Right cardiac atrium (tissue), 5 donors: ENCODE measurements around the gene CCNT2. TPM values are rescaled to one million over a fixed set of nuclear protein-coding genes. Genes with fewer than 3 reads are reported as not detected.

Experiments
- ATAC-seq, 2 donors: fragments of 200-7000 bp; cut with Tn5 transposase; one replicate each; pipeline versions ENCODE4 v1.8.0 to v1.9.1; 2020; ENCODE audit warnings: moderate library complexity in 2 of 2, mild to moderate bottlenecking in 1 of 2
- DNase-seq, 3 donors: peaks; one replicate each; pipeline ENCODE4 v3.0.0-alpha.2; 2020
- H3K27ac ChIP-seq: one replicate; pipeline ENCODE4 v1.5.1; 2013; ENCODE audit warnings: mild to moderate bottlenecking, low read length, control low read depth, moderate library complexity
- H3K27me3 ChIP-seq: one replicate; pipeline ENCODE4 v1.6.1; 2013; ENCODE audit not compliant: control insufficient read depth, insufficient read depth
- H3K4me1 ChIP-seq: one replicate; pipeline ENCODE4 v1.6.1; 2013; ENCODE audit warnings: low read length; ENCODE audit not compliant: control insufficient read depth, insufficient read depth
- H3K4me3 ChIP-seq: one replicate; pipeline ENCODE4 v1.5.1; 2013; ENCODE audit warnings: low read length, control low read depth
- H3K9me3 ChIP-seq: one replicate; pipeline ENCODE4 v1.6.1; 2013; ENCODE audit warnings: low read length; ENCODE audit not compliant: control insufficient read depth
- WGBS: extraction: QIAGEN DNeasy Blood & Tissue Kit; methylation state at CpG from one replicate; pipeline ENCODE4 v1.1.7; 2013; 5-methylcytosine and 5-hydroxymethylcytosine counted together
- intact Hi-C, 4 donors: fragments of 100-400 bp; cut with DNase I; formaldehyde crosslinking; loops; one replicate each; pipeline versions ENCODE4 v1.11.0 to v1.14.0; 2022 to 2023
- long read RNA-seq, 4 donors: library from polyadenylated mRNA; unstranded; transcript quantifications; one replicate each; pipeline ENCODE4 v2.0.0, GENCODE V29; 2020 to 2021
- polyA plus RNA-seq: library from polyadenylated mRNA; stranded (reverse); fragments of 200-250 nt; gene quantifications from one replicate; pipeline ENCODE4 v1.2.3, GENCODE V29; 2013
- total RNA-seq, 4 donors: library from RNA; stranded (reverse); fragmentation: NEBNext Ultra II Directional; extraction: Animal tissue kit (Norgen Biotek cat#: 25700); gene quantifications; one replicate each; pipeline ENCODE4 v1.2.1, GENCODE V29; 2021
- donor health status: healthy with polysubstance abuse.
- donor health status: DM: no; HTN: yes; CAD: no.
- donor health status: DM: no; HTN: no; CAD: no.
- donor health status: DM: no; HTN: yes; CAD: no; lungs with severe emphysema.
- donor health status: DM: yes; HTN: yes; CAD: no.

CCNT2 gene
- total RNA-seq (10 to 100 TPM; 21.8 to 23.9 (median 22.6) TPM), polyA plus RNA-seq (9.0 TPM)
- long read RNA-seq, donor 1, full-length matches to known transcripts, result 33 of 41 reads
- long read RNA-seq, donor 1, partial matches to known transcripts, result 3 of 41 reads
- long read RNA-seq, donor 1, other reads (novel, unspliced or antisense), result 5 of 41 reads
- long read RNA-seq, donor 2, full-length matches to known transcripts, result 12 of 16 reads
- long read RNA-seq, donor 2, partial matches to known transcripts, result 2 of 16 reads
- long read RNA-seq, donor 2, other reads (novel, unspliced or antisense), result 2 of 16 reads
- long read RNA-seq, donor 3, full-length matches to known transcripts, result 67 of 106 reads
- long read RNA-seq, donor 3, partial matches to known transcripts, result 3 of 106 reads
- long read RNA-seq, donor 3, other reads (novel, unspliced or antisense), result 36 of 106 reads
- long read RNA-seq, donor 4, full-length matches to known transcripts, result 11 of 13 reads
- long read RNA-seq, donor 4, partial matches to known transcripts, result 0 of 13 reads
- long read RNA-seq, donor 4, other reads (novel, unspliced or antisense), result 2 of 13 reads

GRCh38 chr2:134918526-134919340 is at the start of gene CCNT2:
TSS of gene CCNT2 (plus strand) at chr2:134918822. CDS start at chr2:134918855, 33 bp downstream.
- peaks cover 3% of the 10 kb centered on the region for H3K4me1 ChIP-seq
- under 1% methylated on average over 83 of the region's 83 CpGs for whole genome bisulfite sequencing

GRCh38 chr2:134869946-134870736 is 48.5 kb upstream of the CCNT2 start:
- Histone ChIP-seq H3K27ac (no peak overlapping the region), H3K27me3 (no peaks in the 10 kb centered on the region), H3K9me3 (no peaks in the 10 kb centered on the region), H3K4me1 (no peaks in the 10 kb centered on the region), H3K4me3 (no peak overlapping the region)
- peak; percentile 76 to 92 for ATAC-seq
- DNase-seq, result peak; percentile 53 to 67 (median 63)
- 70% methylated on average over 8 of the region's 8 CpGs for WGBS
- intact Hi-C loops, result no loop called here

More at GRCh38 chr2:134918526-134919340, at the start of gene CCNT2:
- Histone ChIP-seq H3K27me3 (no peaks in the 10 kb centered on the region), H3K4me3 (peak within 1 kb of the TSS; percentile 81), H3K27ac (peak within 1 kb of the TSS; percentile 76), H3K9me3 (no peaks in the 10 kb centered on the region)
- intact Hi-C loops, result no loop called here
- peak; percentile 96 to 97 for ATAC-seq
- peak; percentile 99 to 100 (median 99) for DNase-seq

DNA sequence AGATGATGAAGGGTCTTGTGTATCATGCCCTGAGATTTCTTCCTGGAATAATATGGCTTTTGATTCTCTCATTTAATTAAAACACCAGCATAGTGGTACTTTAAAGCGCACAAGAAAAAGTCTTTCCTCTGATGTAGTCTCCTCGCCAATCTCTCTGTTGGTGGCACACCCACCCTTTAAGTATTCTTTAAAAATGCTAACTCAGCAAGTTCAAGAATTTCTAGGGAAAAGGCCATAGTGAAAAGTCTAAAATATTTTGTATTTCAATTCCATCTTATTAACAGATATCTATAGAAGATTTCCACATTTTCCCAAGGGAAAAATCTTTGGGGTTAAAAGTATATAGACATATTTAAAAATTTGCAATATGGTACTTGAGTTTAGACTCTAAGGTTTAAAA is 45.5 kb upstream of the CCNT2 start:
- WGBS, result 98% methylated on average over 2 of the region's 2 CpGs
- Histone ChIP-seq H3K4me3 (no peak overlapping the region), H3K4me1 (no peaks in the 10 kb centered on the region), H3K9me3 (no peaks in the 10 kb centered on the region), H3K27me3 (no peaks in the 10 kb centered on the region), H3K27ac (no peak overlapping the region)
- ATAC-seq, result no peak
- no peak for DNase-seq
- intact Hi-C loops, result no loop called here

DNA sequence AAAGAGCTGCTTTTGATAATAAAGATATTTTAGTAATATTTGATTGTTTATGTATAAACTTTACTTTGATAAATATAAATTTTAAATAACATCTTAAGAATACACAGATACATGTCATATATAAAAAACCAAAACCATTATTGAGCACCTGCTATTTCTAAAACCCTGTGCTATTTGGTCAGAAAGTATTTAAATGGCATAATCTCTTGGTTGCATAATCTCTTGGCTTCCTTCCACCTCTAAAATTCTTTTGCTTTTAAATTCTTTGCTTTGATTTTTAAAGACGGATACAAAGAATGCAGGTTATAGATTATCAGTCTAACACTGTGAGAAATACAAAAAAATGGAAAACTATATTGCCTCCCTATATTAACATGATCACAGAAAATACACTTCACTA is 43.3 kb upstream of the CCNT2 start:
- intact Hi-C loops, result no loop called here
- H3K9me3 ChIP-seq, result no peaks in the 10 kb centered on the region
- 52% methylated on average over 1 of the region's 1 CpG for WGBS
- H3K4me1 ChIP-seq, result no peaks in the 10 kb centered on the region
- H3K4me3 ChIP-seq, result no peak overlapping the region
- no peak for ATAC-seq
- H3K27me3 ChIP-seq, result no peaks in the 10 kb centered on the region
- H3K27ac ChIP-seq, result no peak overlapping the region
- DNase-seq, result no peak

DNA sequence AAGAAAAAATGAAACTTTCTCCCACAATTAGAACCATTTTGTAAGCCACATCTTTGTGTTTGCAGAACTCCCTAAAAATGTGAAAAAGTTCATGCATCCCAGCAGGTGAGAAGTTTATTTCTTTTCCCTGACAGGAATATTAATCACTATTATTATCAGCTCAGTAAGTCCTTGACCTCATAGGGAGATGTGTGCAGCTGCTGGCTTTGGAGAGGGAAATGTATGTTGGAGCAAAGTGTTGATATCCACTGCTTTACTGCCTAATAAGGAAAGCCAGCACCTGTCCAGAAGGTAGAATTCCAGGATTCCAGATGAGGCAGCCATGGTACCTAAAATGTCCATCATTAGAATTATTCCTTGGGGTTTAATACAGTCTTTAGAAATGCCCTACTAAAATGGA is 35.8 kb upstream of the CCNT2 start:
- Histone ChIP-seq H3K27ac (no peak overlapping the region), H3K4me3 (no peak overlapping the region), H3K4me1 (no peaks in the 10 kb centered on the region), H3K9me3 (no peaks in the 10 kb centered on the region), H3K27me3 (no peaks in the 10 kb centered on the region)
- DNase-seq, result no peak
- intact Hi-C loops, result no loop called here
- no peak for ATAC-seq

DNA sequence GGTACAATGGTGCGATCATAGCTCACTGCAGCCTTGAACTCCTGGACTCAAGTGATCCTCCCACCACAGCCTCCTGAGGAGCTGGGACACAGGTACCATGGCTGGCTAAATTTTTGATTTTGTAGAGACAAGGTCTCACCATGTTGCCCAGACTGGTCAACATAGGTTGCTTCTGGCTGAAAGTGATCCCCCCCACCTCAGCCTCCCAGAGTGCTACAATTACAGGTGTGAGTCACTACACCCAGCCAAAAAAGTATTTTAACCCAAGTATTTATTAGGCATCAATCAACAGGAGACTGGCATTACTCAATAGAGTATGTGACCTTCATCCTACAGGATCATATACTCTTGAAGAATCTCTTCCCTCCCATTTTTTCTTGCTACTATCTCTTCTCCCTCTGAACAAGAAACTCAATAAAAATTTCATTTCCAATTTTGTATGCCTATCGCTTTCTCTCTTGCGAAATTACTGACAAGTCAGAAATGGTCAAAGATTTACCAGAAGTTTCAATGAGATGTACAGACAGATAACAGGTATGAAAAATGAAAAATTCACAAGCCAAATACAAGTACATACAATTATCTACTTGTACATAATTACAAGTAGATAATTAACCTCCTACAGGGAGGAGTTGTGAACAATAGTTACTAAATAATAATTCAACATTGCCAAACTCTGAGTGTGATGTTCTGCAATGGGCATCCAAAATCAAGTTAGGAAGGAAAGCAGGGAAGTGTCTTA is 34.9 kb upstream of the CCNT2 start:
- Histone ChIP-seq H3K27me3 (no peaks in the 10 kb centered on the region), H3K4me1 (no peaks in the 10 kb centered on the region), H3K27ac (no peak overlapping the region), H3K9me3 (no peaks in the 10 kb centered on the region), H3K4me3 (no peak overlapping the region)
- WGBS, result 95% methylated on average over 3 of the region's 3 CpGs
- no peak for ATAC-seq
- no peak for DNase-seq
- intact Hi-C loops, result no loop called here

DNA sequence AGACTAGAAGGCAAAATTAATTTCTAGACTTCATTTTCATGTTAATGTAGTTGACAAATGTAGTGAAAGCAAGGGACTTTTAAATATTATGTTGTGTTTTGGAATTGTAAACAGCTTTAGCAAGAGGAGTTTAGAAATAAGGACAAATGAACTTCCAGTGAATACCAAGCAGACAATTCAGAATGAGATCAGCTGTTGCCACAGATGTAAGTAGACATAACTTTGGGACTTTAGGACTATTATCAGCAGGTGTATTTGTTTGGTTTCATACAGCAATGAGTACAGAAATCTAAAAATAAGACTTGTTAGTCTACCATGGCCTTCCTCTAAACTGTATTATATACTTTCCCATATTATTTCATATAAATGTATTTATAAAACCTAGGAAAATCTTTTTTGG is 34.2 kb upstream of the CCNT2 start:
- intact Hi-C loops, result no loop called here
- ATAC-seq (no peak), DNase-seq (no peak)
- H3K27me3 ChIP-seq, result no peaks in the 10 kb centered on the region
- no peak overlapping the region for H3K27ac ChIP-seq
- no peak overlapping the region for H3K4me3 ChIP-seq
- H3K9me3 ChIP-seq, result no peaks in the 10 kb centered on the region
- no peaks in the 10 kb centered on the region for H3K4me1 ChIP-seq

- Histone ChIP-seq H3K4me1 (no peaks in the 10 kb centered on the region), H3K9me3 (no peaks in the 10 kb centered on the region), H3K27me3 (no peaks in the 10 kb centered on the region), H3K4me3 (no peak overlapping the region), H3K27ac (no peak overlapping the region)
- 94% methylated on average over 1 of the region's 1 CpG for WGBS
- ATAC-seq, result no peak
- intact Hi-C loops, result loop anchor here in 1 of 4 donors (10.0 kb wide), 1 partner anchor 428 kb away; no protein-coding TSS in a partner anchor
- DNase-seq, result no peak
Observed at GRCh38 chr2:134892282-134893035, 26.2 kb upstream of the CCNT2 start.

DNA sequence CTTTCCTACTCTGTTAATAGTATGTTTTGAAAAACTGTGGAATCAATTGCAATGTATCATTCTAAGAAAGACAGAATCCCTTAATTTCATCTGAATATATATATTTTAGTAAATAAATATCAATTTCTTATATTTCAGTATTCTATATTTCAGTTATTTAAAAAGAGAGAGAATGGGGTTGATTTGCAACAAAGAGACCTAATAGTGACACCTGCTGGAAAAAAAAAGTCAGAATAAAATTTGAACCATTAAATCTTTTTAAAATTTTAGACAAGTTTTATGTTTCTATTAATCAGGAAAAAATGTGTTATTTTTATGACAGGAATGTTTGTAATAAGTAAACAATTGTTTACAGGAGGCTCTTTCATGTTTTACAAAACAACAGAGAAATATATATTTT is 20.7 kb upstream of the CCNT2 start:
- no peaks in the 10 kb centered on the region for H3K9me3 ChIP-seq
- no peaks in the 10 kb centered on the region for H3K27me3 ChIP-seq
- H3K27ac ChIP-seq, result no peak overlapping the region
- ATAC-seq (no peak), DNase-seq (no peak)
- H3K4me1 ChIP-seq, result no peaks in the 10 kb centered on the region
- no peak overlapping the region for H3K4me3 ChIP-seq
- intact Hi-C loops, result loop anchor here in 3 of 4 donors (5.0 to 10.0 kb wide), 2 partner anchors 433 to 436 kb away; no protein-coding TSS in a partner anchor
